B cell (primary cell): ENCODE results near the gene FBXL13. TPM values are rescaled to one million over a fixed set of nuclear protein-coding genes. Genes with fewer than 3 reads are reported as not detected.

Source experiments
- ATAC-seq: fragments of 200-7000 bp; cut with Tn5 transposase; one replicate; pipeline ENCODE4 v1.10.0; 2021; ENCODE audit warnings: low read depth, mild to moderate bottlenecking, moderate number of reproducible peaks, moderate library complexity
- CTCF ChIA-PET: fragments of 350-600 bp; sonication (Branson Sonifier 250); formaldehyde crosslinking; loops from one replicate; lab custom pipeline; 2021; ENCODE audit warnings: antibody characterized with exemption, inconsistent platforms; lab: Charles Lee
- POLR2A ChIA-PET: fragments of 350-600 bp; sonication (Branson Sonifier 250); formaldehyde crosslinking; loops from one replicate; lab custom pipeline; 2021; ENCODE audit warnings: antibody characterized with exemption; lab: Charles Lee
- DNase-seq: peaks from one replicate; pipeline ENCODE4 v3.0.0; 2013
- H2AFZ ChIP-seq: 2 replicates; pipeline ENCODE4 v1.6.1; 2012; ENCODE audit warnings: mild to moderate bottlenecking, low read depth, low read length; ENCODE audit not compliant: insufficient read depth, poor library complexity, severe bottlenecking
- H3K27ac ChIP-seq, 2 donors: 1 replicate in 1 of 2; 2 replicates in 1 of 2; pipeline ENCODE4 v1.5.1; 2012 to 2013; ENCODE audit warnings: low read length in 2 of 2, mild to moderate bottlenecking in 2 of 2, moderate library complexity in 1 of 2
- H3K27me3 ChIP-seq, 4 experiments: fragments of 200-600 bp in 1 of 4; sonication (generic) in 1 of 4; replicated peaks in 1 of 4; 1 replicate in 2 of 4; 2 replicates in 2 of 4; pipeline versions ENCODE4 v1.6.1 to v1.7.0; 2013 to 2016; ENCODE audit warnings: low read length in 3 of 4, mild to moderate bottlenecking in 2 of 4, mixed read lengths in 1 of 4, moderate library complexity in 1 of 4; ENCODE audit not compliant: insufficient read depth in 4 of 4, control insufficient read depth in 3 of 4; ENCODE audit errors: control extremely low read depth in 1 of 4
- H3K36me3 ChIP-seq, 2 experiments: replicated peaks in 1 of 2; 1 replicate in 1 of 2; 2 replicates in 1 of 2; pipeline versions ENCODE4 v1.6.1 to v1.7.1; 2013; ENCODE audit warnings: low read length in 1 of 2; ENCODE audit not compliant: insufficient read depth in 2 of 2, control insufficient read depth in 1 of 2; ENCODE audit errors: control extremely low read depth in 1 of 2, extremely low read depth in 1 of 2
- H3K4me1 ChIP-seq, 2 donors: fragments of 200-600 bp in 1 of 2; sonication (generic) in 1 of 2; 1 replicate in 1 of 2; 2 replicates in 1 of 2; pipeline versions ENCODE4 v1.5.1 to v1.6.1; 2013 to 2017; ENCODE audit warnings: low read length in 2 of 2; ENCODE audit not compliant: control insufficient read depth in 2 of 2, insufficient read depth in 2 of 2
- H3K4me2 ChIP-seq: replicated peaks from 2 replicates; pipeline ENCODE3; 2012; ENCODE audit warnings: mild to moderate bottlenecking, low read depth, low read length; ENCODE audit not compliant: poor library complexity, severe bottlenecking
- H3K4me3 ChIP-seq, 5 experiments: fragments of 200-600 bp in 1 of 5; sonication (generic) in 1 of 5; 1 replicate in 3 of 5; 2 replicates in 2 of 5; pipeline versions ENCODE4 v1.5.1 to v1.7.0; 2011 to 2016; ENCODE audit warnings: low read length in 4 of 5, mild to moderate bottlenecking in 4 of 5, low read depth in 2 of 5, control low read depth in 1 of 5, moderate library complexity in 1 of 5; ENCODE audit not compliant: insufficient read depth in 1 of 5; ENCODE audit errors: control extremely low read depth in 1 of 5, extremely low read depth in 1 of 5
- H3K79me2 ChIP-seq: fragments of 200-600 bp; sonication (generic); one replicate; pipeline ENCODE4 v1.6.0; 2016; ENCODE audit warnings: low read length; ENCODE audit not compliant: control insufficient read depth, insufficient read depth
- H3K9ac ChIP-seq: fragments of 200-600 bp; sonication (generic); 2 replicates; pipeline ENCODE4 v1.6.1; 2017; ENCODE audit warnings: mild to moderate bottlenecking, low read length, moderate library complexity
- H3K9me3 ChIP-seq, 3 donors: one replicate each; pipeline versions ENCODE4 v1.6.1 to v1.7.1; 2013; ENCODE audit warnings: low read length in 2 of 3; ENCODE audit not compliant: control insufficient read depth in 2 of 3, insufficient read depth in 1 of 3; ENCODE audit errors: control extremely low read depth in 1 of 3
- H4K20me1 ChIP-seq: 2 replicates; pipeline ENCODE4 v1.6.0; 2012; ENCODE audit warnings: mild to moderate bottlenecking, low read length; ENCODE audit not compliant: insufficient read depth, control insufficient read depth, poor library complexity, severe bottlenecking
- H3K27ac Mint-ChIP-seq: one replicate; pipeline ENCODE4 v1.8.0; 2021; ENCODE audit warnings: mixed read lengths
- H3K27me3 Mint-ChIP-seq: one replicate; pipeline ENCODE4 v1.8.0; 2021; ENCODE audit warnings: mixed read lengths
- H3K4me1 Mint-ChIP-seq: one replicate; pipeline ENCODE4 v1.8.0; 2021; ENCODE audit warnings: mixed read lengths
- H3K4me3 Mint-ChIP-seq: one replicate; pipeline ENCODE4 v1.8.0; 2021; ENCODE audit warnings: mixed read lengths
- H3K9me3 Mint-ChIP-seq: one replicate; pipeline ENCODE4 v1.8.0; 2022; ENCODE audit warnings: mixed read lengths; ENCODE audit not compliant: insufficient read depth
- EZH2 ChIP-seq: IDR thresholded peaks from 2 replicates; pipeline ENCODE4 v1.6.1; 2012; ENCODE audit warnings: borderline replicate concordance, low read depth, mild to moderate bottlenecking, moderate library complexity, low read length; ENCODE audit not compliant: insufficient read depth, poor library complexity, severe bottlenecking
- WGBS: methylation state at CpG from one replicate; pipeline ENCODE4 v1.1.5; 2013; ENCODE audit warnings: missing lambda C conversion rate; ENCODE audit not compliant: insufficient coverage; 5-methylcytosine and 5-hydroxymethylcytosine counted together
- intact Hi-C: fragments of 100-400 bp; cut with micrococcal nuclease; formaldehyde crosslinking; loops from one replicate; pipeline ENCODE4 v1.10.0; 2022
- polyA plus RNA-seq: library from polyadenylated mRNA; depleted of rRNA; stranded (reverse); fragments of >200 nt; gene quantifications from 2 replicates; pipeline ENCODE4 v1.2.3, GENCODE V29; 2012
- total RNA-seq, 2 donors: library from RNA; stranded (reverse); fragments of 120-200 nt in 1 of 2; gene quantifications; 1 replicate in 1 of 2; 2 replicates in 1 of 2; pipeline versions ENCODE4 v1.2.3 to v1.2.4, GENCODE V29; 2013 to 2022
- TF ChIP-seq, protein P1 (sequence below): fragments of 200-600 bp; IDR thresholded peaks from one replicate; pipeline ENCODE4 v1.8.0; 2022; ENCODE audit warnings: antibody characterized with exemption, mild to moderate bottlenecking

FBXL13 gene
- total and polyA plus RNA-seq, 2 donors (not counting 1 experiment from before 2014, with no cell fraction given): 0.22 to 4.0 TPM

DNA sequence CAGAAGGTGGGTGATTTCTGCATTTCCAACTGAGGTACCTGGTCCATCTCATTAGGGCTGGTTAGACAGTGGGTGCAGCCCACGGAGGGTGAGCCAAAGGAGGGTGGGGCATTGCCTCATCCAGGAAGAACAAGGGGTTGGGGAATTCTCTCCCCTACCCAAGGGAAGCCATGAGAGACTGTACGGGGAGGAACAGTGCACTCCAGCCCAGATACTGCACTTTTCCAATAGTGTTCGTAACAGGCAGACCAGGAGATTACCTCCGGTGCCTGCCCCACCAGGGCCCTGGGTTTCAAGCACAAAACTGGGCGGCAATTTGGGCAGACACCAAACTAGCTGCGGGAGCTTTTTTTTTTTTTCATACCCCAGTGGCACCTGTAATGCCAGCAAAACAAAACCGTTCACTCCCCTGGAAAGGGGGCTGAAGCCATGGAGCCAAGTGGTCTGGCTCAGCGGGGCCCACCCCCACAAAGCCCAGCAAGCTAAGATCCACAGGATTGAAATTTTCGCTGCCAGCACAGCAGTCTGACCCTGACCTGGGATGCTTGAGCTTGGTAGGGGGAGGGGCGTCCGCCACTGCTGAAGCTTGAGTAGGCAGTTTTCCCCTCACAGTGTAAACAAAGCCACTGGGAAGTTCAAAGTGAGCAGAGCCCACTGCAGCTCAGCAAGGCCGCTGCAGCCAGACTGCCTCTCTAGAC, 31.6 kb upstream of the FBXL13 start:
- Mint-ChIP-seq H3K4me3 (no peak overlapping the region), H3K4me1 (peaks cover 2% of the 10 kb centered on the region), H3K27me3 (no peaks in the 10 kb centered on the region), H3K9me3 (peaks cover 3% of the 10 kb centered on the region), H3K27ac (no peak overlapping the region)
- Histone ChIP-seq H3K4me2 (no peak overlapping the region), H2AFZ (no peak overlapping the region), H3K27ac (no peak overlapping the region), H3K4me1 (no peaks in the 10 kb centered on the region), H4K20me1 (no peaks in the 10 kb centered on the region), H3K36me3 (peaks cover 3 to 10% of the 10 kb centered on the region in 2 experiments), H3K9ac (no peak overlapping the region), H3K4me3 (no peak overlapping the region), H3K9me3 (no peaks in the 10 kb centered on the region), H3K27me3 (no peaks in the 10 kb centered on the region), H3K79me2 (no peaks in the 10 kb centered on the region)
- ChIA-PET CTCF (no interaction called here), POLR2A (interaction anchor here (0.7 kb wide), 1 partner anchor 86 kb away, joined by 7 read pairs; no protein-coding TSS in a partner anchor)
- TF ChIP-seq, protein P1, sequence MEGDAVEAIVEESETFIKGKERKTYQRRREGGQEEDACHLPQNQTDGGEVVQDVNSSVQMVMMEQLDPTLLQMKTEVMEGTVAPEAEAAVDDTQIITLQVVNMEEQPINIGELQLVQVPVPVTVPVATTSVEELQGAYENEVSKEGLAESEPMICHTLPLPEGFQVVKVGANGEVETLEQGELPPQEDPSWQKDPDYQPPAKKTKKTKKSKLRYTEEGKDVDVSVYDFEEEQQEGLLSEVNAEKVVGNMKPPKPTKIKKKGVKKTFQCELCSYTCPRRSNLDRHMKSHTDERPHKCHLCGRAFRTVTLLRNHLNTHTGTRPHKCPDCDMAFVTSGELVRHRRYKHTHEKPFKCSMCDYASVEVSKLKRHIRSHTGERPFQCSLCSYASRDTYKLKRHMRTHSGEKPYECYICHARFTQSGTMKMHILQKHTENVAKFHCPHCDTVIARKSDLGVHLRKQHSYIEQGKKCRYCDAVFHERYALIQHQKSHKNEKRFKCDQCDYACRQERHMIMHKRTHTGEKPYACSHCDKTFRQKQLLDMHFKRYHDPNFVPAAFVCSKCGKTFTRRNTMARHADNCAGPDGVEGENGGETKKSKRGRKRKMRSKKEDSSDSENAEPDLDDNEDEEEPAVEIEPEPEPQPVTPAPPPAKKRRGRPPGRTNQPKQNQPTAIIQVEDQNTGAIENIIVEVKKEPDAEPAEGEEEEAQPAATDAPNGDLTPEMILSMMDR: no peak
- no peak for TF ChIP-seq EZH2
- ATAC-seq (no peak), DNase-seq (no peak)
- intact Hi-C loops: no loop called here
- 100% methylated on average over 9 of the region's 12 CpGs for WGBS

DNA sequence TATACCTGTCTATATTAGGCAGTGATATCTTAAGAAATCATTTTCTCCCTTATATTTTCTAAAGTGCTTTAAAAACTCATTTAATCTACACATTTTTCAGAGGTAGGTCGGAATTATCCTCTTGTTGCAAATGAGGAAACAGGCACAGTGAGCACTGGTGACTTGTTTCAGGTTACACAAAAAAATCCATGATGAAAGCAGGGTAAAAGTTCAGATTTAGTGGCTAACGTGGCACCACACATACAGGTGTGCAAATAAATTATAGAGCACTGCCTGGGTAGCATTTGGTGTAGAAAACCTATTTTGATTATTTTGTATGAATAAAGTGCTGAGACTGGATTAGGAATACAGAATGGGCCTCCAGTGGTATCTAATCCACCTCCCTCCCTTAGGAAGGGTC, 26.9 kb upstream of the FBXL13 start:
- Mint-ChIP-seq H3K27ac (no peak overlapping the region), H3K4me3 (no peak overlapping the region), H3K27me3 (no peaks in the 10 kb centered on the region), H3K9me3 (no peaks in the 10 kb centered on the region), H3K4me1 (no peaks in the 10 kb centered on the region)
- Histone ChIP-seq H3K36me3 (peaks cover 6 to 14% of the 10 kb centered on the region in 2 experiments), H3K27me3 (no peaks in the 10 kb centered on the region), H4K20me1 (no peaks in the 10 kb centered on the region), H3K79me2 (no peaks in the 10 kb centered on the region), H3K9me3 (no peaks in the 10 kb centered on the region), H3K27ac (no peak overlapping the region), H2AFZ (no peak overlapping the region), H3K4me1 (no peaks in the 10 kb centered on the region), H3K4me2 (no peak overlapping the region), H3K9ac (no peak overlapping the region), H3K4me3 (no peak overlapping the region)
- DNase-seq (no peak), ATAC-seq (no peak)
- WGBS: 0% methylated on average over 1 of the region's 2 CpGs
- CTCF ChIA-PET: interaction anchor here (0.7 kb wide), 1 partner anchor 402 kb away, joined by 9 read pairs; no protein-coding TSS in a partner anchor
- POLR2A ChIA-PET: no interaction called here
- intact Hi-C loops: no loop called here
- TF ChIP-seq, protein P1: no peak
- TF ChIP-seq EZH2: no peak
